ENCODE results near the gene STEAP1B.

STEAP1B gene

DNA sequence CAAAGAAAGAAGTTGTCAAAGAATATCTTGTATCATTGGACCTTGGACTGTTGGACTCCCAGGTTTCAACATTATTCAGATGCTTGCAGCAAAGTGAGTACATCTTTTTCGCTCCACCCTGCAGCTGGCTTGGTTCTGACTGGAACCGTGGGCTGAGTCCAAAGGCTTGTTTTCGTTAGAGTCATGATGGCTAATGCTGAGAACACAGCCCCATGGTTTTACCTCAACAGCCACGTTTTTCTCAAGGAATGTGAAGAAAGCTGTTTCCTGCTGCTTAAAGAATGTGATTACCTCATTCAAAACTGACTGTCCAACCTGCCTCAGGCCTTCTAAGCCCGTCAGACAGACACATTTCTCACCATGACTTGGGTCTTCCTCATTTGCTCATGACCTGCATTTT lies 69.5 kb downstream of the STEAP1B start:
- DNase-seq (ENCODE audit: low read depth) = no peak

DNA sequence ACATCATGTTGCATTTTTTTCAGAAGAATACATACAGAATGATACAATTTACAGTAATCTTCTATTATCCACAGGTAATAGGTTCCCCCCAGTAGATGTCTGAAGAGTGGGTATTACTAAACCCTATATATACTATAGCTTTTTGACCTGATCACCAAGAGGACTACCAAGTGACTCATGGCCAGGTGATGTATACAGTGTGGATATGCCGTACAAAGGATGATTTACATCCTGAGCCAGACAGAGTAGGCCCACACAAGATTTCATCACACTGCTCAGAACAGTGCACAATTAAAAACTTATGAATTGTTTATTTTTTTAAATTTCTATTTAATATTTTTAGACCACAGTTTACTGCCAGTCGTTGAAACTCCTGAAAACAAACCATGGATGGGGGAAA lies 70.6 kb downstream of the STEAP1B start:
- no peak for DNase-seq (ENCODE audit: low read depth)

DNA sequence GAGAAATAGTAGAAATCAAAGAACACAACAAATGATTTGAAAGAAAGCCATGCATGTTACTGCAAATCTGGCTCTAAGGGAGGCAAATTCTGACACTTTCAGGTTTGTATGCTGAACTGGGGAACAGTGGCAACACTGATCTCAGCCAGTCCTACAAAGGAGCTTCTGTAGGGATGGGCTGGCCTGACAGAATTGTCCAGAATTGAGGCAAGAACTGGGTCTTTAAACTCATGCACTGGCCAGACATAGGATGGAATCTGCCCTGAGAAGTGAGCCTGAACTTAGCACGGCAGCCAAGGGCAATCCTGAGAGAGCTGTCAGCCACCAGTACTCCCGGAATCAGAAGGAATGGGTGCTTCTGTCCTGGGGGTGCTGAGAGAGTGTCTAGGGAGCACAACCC lies 72.1 kb downstream of the STEAP1B start:
- DNase-seq (ENCODE audit: low read depth) = no peak

DNA sequence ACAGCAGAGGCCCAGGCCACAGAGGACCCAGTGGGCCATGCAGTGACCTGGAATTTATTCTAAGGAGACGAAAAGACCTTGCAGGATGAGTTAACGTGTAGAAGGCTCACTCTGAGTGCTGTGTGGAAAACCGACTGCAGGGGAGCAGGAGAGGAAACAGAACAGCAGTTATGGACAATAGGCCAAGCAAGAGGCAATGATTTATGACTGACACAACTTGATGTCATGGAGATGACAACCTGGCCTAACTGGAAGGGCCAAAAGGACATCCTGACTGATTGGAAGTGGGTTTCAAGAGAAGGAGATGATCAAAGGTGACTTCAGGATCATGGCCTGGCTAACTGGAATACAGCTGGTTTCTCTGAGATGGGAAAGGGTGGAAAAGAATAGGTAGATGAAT lies 72.9 kb downstream of the STEAP1B start:
- DNase-seq (ENCODE audit: low read depth) = no peak

DNA sequence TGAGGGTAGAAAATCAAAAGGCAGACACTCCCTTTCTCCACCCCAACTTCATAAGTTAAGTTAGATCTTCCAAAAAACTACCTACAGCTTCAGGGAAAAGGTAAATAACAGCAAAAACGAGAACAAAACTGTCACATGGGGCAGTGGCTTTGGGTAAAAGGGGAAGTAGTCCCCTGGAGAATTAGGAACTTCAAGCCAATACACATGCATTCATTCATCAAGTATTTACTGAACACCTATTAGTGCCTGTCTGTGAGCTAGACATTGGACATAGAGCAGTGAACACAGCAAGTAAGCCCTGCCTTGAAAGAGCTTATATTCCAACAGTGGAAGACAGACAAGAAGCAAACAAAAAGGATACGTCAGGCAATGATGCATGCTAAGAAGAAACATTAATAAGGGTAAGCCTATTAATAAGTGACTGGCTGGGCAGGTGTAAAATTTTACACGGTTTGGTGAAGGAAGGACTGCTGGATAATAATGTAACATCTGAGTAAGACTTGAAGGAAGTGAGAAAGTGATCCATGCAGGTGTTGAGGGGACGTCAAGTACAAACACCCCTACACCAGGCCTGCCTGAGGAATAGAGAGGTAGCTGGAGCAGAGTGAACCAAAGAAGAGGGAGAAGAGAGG lies 73.4 kb downstream of the STEAP1B start:
- no peak for DNase-seq (ENCODE audit: low read depth)

DNA sequence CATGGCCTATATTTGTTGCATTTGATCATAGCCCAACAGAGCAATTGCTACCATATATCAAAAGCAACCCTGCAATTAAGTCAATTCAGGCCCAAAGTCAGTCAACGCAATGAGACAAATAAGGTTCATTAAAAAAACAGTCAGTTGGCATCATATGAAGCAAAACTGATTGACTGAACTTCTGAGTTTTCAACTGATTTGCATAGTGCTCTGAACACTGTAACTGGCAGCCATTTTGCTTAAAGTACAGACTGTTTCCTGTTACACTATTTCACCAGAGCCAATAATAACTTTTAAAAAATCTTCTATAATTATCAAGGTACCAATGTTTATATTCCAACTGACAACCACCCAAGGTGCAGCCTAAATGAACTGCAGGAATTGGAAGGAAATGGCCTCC lies 74.6 kb downstream of the STEAP1B start:
- DNase-seq (ENCODE audit: low read depth) = no peak

DNA sequence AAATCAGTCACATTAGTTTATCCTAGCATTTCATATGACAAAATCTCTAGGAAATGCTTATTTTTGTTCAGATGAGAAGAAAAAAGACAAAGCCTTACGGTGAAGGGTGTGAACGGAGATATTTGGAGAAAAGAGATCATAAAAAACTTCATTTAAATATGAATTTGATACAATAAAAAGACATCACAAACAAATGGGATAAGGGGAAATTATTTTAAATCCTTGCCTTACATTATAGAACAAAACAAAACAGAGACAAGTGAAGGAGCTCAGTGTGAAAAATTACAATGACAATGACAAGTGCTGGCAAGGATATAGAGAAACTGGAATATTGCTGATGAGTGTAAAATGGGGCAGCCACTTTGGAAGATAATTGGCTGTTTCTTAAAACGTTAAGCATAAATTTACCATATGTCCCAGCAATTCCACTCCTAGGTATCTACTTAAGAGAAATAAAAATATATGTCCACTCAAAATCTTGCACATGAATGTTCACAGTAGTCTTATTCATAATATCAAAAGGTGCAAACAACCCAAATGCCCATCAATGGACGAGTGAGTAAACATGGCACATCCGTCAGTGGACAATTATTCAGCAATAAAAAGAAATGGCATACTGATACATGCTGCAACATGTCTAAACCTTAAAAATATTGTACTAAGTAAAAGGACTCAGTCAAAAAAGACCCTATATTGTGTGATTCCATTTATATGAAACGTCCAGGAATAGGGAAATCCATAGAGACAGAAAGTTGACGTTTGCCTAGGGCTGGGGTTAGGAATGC lies 77.0 kb downstream of the STEAP1B start:
- DNase-seq (ENCODE audit: low read depth) = no peak

DNA sequence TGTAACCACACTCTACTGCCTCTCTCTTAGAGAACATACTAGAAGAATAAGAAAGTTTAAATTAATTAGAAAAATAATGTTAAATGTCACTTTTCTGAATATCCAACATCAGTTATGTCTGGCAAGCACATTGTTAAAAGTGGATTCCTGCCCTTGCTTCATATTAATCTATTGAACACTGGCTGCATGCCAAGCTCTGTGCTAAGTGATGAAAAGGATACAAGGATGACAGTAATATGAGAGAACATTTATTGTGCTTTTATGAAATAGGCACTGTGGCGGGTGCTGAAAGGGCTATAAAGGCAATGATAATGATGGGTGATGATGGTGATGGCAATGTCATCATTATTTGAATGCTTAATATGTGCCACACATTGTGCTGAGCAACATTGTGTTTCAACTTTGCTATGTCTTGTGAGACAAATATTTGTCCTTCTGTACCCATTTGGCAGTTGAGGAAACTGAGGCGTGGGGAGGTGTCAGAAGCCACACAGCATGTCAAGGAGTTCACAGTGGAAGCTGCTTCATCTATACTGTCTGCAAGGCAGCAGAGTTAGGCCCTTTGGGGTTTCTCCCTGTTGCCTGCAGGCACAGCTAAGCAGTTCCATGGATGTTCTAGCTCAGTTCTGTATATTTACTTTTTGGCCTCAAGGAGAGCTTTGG lies 78.9 kb downstream of the STEAP1B start:
- no peak for DNase-seq (ENCODE audit: low read depth)

DNA sequence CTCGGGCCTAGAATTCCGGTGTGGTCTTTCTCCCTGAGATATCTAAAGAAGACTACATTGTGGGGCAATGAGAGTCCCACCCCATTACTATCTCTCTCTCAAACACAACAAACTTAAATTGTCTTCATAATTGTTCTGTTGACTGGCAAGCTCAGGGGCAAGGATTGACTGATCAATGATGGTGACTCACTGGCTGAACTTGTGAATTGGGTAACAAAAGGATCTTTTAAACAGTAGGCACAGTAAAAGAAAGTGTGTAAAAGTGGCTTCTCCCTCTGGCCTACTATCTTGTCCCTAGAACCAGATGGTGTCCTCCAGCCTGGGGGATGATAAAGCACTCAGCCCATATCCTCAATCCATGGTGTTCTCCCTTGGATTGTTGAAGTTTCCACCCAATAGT lies 80.0 kb downstream of the STEAP1B start:
- no peak for DNase-seq (ENCODE audit: low read depth)

DNA sequence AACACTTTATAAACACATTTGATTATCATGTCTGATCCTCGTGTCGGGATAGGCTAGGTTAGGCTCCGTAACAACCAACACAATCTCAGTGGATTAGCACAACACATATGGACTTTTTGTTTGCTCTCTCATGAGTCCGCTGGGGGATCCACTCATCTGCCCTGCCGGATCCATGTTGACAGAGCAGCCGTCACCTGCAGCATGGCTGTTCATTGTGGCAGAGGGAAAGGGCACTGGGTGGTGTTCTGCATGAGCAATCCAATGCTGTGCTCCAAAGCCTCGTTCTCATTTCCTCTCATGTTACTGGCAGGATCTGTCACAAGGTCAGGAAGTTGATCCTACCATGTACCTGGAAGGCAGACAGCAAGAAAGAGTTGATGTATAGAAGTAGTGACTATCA lies 80.5 kb downstream of the STEAP1B start:
- no peak for DNase-seq (ENCODE audit: low read depth)

DNA sequence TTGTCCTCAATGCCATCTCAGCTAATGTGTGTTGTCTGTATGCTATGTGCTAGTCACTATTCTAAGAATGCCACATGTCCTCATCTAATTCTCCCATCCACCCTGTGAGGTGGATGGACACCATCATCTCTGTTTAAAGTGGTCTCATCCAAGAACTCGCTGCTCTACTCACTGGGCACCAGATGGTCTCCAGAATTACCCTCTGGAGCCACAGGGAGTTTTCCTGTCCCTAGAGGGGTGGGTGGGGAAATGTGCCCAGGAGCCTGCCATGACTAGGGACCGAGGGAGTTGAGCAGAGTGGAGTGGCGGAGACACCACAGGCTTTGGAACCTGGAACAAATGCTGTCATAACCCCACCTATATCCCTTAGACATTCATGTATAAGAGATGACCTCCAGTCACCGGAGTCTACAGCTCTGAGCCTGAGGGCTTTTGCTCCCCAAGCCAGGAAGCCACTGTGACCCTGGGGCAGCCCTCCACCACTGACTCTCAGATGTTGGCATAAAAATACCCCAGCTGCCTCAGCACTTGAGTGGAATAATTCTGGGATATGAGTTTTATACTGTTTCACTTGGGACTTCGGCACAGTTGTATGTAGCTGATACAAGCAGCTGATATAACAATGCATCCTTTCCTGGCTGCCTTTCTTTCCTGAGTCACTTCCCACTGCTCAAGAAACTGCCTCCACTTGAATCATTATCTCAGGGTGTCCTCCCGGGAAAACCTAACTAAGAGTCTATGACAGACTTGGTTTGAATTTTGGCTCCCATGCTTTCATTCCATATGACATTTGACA lies 81.5 kb downstream of the STEAP1B start:
- no peak for DNase-seq (ENCODE audit: low read depth)

DNA sequence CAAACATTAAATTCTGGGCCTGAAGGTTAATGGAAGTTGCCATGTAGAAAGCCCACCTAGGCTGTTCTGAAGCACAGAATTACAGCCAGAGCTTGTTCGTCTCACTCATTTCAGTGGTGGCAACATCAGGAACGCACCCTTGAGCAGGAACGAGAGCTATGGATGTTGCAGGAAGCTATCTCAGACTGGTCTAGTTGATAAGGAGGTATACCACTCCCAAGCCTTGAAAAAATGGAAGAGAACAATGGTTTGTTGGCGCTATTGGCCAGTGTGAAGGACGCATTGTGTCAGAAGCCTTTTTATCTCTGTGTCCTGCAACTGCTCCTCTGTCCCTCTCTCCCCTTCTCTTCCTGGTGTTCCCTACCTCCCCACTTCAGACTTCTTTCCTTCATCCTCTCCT lies 82.1 kb downstream of the STEAP1B start:
- DNase-seq (ENCODE audit: low read depth) = no peak

DNA sequence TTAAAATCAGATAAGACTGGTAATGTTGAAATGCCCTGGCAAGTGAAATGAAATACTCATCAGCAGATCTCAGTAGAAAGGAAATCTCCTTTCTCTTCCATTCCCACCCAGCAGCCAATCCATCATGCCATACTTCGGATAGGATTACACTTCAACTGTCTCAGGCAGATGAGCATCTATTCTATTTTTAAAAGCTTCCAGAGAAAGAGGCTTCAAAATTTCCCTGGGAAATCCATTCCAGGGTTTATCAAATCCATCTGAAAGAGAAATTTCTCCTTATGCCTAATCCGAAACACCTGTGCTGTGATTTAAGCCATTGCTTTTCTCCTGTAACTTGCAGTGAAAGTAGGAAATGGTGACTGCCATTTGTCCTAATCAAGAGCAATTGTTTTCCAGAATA lies 82.6 kb downstream of the STEAP1B start:
- no peak for DNase-seq (ENCODE audit: low read depth)

DNA sequence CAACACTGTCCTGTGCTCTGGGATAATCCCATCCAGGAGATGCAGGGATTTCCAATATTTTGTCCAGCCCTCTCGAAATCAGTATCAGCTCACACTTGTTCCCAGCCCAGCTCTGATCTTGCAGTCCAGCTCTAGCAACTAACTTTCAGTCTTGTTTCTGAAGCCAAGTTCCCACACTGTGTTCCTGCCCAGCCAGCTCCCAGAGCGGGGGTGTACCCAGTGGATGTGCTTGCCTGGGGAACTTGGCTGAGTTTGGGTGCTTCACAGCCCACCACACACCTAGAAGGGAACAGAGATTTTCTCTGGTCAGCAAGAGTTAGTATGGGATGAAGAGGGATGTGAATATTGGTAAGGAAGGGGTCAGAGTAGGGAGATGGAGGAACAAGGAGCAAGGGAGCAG lies 85.6 kb downstream of the STEAP1B start:
- no peak for DNase-seq (ENCODE audit: low read depth)

DNA sequence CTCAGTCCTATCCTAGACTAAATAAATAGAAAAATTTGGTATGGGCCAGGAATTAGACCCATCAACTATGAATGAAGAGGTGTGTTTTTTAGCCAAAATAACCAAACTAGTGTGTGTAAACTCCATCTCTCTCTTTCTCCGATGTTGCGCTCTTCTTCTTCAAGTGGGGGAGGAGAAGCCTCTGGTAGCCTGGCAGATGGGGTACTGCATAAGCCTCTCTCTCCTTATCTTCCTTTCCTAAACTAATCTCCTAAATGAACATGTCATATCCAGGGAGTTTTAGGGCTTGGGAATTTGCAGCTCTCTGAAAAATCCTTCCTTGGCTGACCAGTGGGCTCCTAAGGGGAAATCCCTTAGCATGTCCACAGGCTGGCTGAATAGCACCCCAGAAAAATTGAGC lies 86.8 kb downstream of the STEAP1B start:
- no peak for DNase-seq (ENCODE audit: low read depth)

DNA sequence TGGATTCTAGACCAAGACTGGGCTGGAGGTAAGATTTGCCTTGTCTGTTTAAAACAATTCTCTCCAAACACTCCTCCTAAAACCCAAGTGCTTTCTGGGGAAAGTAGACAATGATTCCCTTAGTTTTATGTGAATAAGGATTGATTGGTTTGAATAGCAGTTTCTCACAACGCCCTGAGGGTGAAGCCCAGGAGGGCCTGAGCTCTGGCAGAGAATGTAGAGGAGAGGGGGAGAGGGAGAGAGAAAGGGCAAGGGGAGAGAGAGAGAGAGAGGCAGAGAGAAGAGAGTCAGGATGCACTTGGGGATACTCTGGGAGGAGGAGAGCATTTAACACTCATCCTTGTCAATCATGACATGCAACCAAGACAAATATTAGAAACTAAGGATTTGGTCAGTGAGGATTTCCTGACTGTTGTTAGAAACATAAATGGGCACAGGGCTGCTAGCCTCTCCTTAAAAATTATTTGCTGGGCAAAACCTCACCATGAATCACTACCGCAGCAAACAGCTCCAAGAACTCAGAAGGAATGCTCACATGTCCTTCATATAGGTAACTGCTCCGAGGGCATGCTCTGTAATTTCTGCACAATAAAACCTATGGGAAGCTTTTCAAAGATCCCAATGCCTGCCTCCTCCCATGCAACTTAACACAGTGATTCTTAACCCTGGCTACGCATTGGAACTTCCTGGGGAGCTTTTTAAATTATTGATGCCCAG lies 87.9 kb downstream of the STEAP1B start:
- no peak for DNase-seq (ENCODE audit: low read depth)

DNA sequence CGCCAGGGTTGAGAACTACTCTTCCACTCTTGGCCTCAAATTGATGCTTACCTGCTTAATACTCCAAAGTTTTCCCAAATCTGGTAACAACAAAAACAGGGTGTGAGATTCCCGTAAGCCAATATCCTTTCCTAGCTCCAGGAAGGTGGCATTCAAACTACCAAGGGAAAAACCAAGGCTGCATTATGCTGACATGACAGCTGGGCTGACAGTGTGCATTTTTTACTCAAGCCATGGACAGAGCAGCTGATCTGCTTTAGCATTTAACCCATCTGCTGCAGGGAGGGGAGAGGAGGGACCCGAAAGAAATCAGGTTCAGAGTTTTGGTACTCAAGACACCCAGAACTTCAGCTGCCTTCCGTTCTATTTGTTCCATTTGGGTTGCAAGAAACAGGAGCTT lies 93.3 kb downstream of the STEAP1B start:
- no peak for DNase-seq (ENCODE audit: low read depth)

DNA sequence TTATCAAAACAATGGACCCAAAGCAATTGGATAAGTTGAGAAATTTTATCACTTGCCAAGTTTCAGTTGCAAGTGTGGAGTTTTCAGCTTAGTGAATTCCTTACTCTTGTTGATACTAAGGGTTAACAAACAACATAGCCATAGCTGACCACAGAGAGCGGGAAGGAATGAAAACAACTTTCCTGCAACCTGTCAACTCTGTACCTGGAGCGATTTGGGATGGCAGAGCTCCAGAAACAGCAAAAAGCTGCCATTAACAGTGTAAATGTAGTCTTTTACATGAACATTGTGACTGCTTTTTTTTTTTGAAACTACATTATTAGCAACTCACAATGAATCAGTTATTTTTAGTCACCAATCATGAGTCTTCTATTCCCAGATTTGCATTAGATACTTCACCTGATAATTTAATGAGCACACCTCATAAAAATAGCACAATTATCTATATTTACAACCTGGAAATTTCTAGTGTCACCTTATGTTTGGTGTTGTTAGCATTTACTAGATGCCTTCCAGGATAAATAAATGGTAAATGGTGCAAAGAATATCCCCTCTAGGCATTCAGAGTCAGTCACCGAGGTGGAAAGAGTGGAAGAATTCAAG lies 95.5 kb downstream of the STEAP1B start:
- no peak for DNase-seq (ENCODE audit: low read depth)

DNA sequence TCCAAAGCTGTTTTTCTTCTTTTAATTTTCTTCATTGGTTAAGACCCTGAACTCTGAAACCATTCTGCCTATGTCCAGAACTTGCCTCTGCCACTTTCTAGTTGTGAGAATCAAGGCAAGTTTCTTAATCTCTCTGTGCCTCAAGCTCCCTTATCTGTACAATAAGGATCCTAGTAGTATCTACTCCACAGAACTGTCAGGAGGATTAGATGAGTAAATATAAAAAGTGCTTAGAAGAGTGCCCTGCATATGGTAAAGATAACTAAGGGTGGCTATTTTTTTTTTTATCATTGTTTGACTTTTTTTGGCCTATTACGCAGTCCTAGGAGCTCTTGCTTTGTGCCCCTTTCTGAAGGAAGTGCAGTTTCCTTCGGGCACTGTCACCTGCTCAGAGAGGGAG lies 96.6 kb downstream of the STEAP1B start:
- DNase-seq (ENCODE audit: low read depth) = no peak

DNA sequence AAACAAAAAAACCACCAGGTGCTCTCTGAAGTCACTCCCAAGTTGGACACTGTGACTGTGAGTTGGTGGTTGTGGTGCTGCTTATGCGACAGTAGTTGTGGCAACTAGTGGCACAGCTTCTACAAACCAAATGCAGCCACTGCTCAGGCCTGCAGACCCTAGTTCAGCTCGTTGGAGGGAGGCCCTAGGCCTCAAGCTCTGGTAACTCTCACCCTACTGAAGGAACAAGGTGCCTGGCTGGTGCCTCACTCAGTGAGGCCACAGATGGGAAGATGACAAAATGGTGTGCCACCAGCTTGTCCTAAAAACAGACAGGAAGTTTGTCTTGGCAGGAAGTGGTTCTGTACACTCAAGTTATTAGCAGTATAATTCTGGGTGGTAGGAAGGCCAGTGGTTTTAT lies 97.7 kb downstream of the STEAP1B start:
- no peak for DNase-seq (ENCODE audit: low read depth)

DNA sequence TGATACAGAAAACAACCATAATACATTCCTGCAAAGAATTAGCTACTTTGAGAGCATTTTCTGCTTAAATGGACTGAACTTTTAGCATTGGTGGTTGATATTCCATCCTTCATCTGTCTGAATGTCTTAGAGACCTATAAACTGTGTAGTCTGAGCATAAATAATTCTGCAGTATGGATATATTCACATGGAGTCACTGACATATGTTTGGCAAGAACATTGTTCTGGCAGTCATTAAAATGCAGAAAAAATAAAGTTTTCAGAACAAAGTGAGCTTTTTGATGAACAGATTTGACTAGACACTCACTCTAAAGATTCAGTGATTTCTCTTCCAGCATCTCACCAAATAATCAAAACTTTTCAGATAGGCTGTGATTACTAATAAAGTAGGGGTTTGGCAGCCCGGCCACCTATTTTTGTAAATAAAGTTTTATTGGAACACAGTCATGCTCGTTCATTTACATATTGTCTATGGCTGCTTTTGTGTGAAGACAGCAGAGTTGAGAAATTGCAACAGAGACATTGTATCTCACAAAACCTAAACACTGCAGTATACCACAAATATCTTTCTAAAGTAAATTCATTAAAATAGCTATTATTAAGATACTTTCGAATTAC lies 98.9 kb downstream of the STEAP1B start:
- DNase-seq (ENCODE audit: low read depth) = no peak

All from activated gamma-delta T cell treated with anti-CD3 and anti-CD28 coated beads, Interleukin-2, amount 50 U/mL, for 16 hours (primary cell).